K562 (cell line): ENCODE measurements around the gene GIPC3. TPM values are rescaled to one million over a fixed set of nuclear protein-coding genes. Genes with fewer than 3 reads are reported as not detected.
A peak's percentile ranks its signal among the peaks of the same experiment; 100 is the strongest.

ENCODE experiments used
- ATAC-seq: fragments of 200-7000 bp; cut with Tn5 transposase; 3 replicates; pipeline ENCODE4 v1.9.1; 2020; ENCODE audit warnings: moderate library complexity
- BruUV-seq: library from RNA; stranded (reverse); fragments of 400-500 nt; replicated peaks from 2 replicates; lab custom pipeline; 2021; lab: Mats Ljungman, UMichigan
- CTCF ChIA-PET: fragments of 300-600 bp; formaldehyde crosslinking; extraction: SDS; loops from one replicate; lab custom pipeline; 2021; ENCODE audit warnings: low intra/inter-chr PET ratio; lab: Yijun Ruan, JAX
- POLR2A ChIA-PET: fragments of 300-600, 350-650 bp; sonication (Branson Sonifier 250); formaldehyde crosslinking; extraction: SDS; loops from one replicate; lab custom pipeline; 2021; ENCODE audit warnings: antibody characterized with exemption, inconsistent platforms; lab: Yijun Ruan, JAX
- DNase-seq, 4 experiments: peaks; one replicate each; pipeline versions ENCODE4 v3.0.0 to v3.0.0-alpha.2; 2011 to 2018; ENCODE audit warnings: low spot score in 3 of 4, mixed read lengths in 3 of 4; ENCODE audit errors: extremely low read depth in 1 of 4
- FAIRE-seq: peaks from 2 replicates; lab custom pipeline; 2011; peaks lifted over from hg19 to GRCh38; lab: Jason Lieb, UNC
- H2AFZ ChIP-seq: 2 replicates; pipeline ENCODE4 v1.6.0; 2011; ENCODE audit warnings: low read depth, low read length, control low read depth, inconsistent platforms
- H3K27ac ChIP-seq: fragments of 200-600 bp; 3 replicates; pipeline ENCODE4 v1.8.0; 2011; ENCODE audit warnings: low read depth, mild to moderate bottlenecking, control low read depth, inconsistent platforms, low read length, moderate library complexity, mixed read lengths; ENCODE audit errors: extremely low read depth
- H3K27me3 ChIP-seq, 2 experiments: fragments of 300-600 bp in 1 of 2; 2 replicates in 1 of 2; 3 replicates in 1 of 2; pipeline versions ENCODE4 v1.6.0 to v1.8.0; 2011; ENCODE audit warnings: inconsistent platforms in 2 of 2, low read length in 2 of 2, mild to moderate bottlenecking in 1 of 2, mixed read lengths in 1 of 2, moderate library complexity in 1 of 2; ENCODE audit not compliant: control insufficient read depth in 2 of 2, insufficient read depth in 2 of 2
- H3K36me3 ChIP-seq: fragments of 300-600 bp; 3 replicates; pipeline ENCODE4 v1.8.0; 2011; ENCODE audit warnings: mild to moderate bottlenecking, low read length, inconsistent platforms; ENCODE audit not compliant: control insufficient read depth, insufficient read depth
- H3K4me1 ChIP-seq, 2 experiments: fragments of 200-600 bp in 1 of 2; replicated peaks in 1 of 2; 2 replicates in 1 of 2; 3 replicates in 1 of 2; pipeline versions ENCODE4 v1.5.1 to v1.8.0; 2011; ENCODE audit warnings: inconsistent platforms in 2 of 2, low read length in 2 of 2, mild to moderate bottlenecking in 1 of 2, mixed read lengths in 1 of 2, moderate library complexity in 1 of 2; ENCODE audit not compliant: control insufficient read depth in 2 of 2, insufficient read depth in 2 of 2
- H3K4me2 ChIP-seq: 2 replicates; pipeline ENCODE4 v1.6.1; 2011; ENCODE audit warnings: low read length, control low read depth, inconsistent platforms, mixed read lengths; ENCODE audit not compliant: insufficient read depth
- H3K4me3 ChIP-seq: fragments of 200-600 bp; sonication (generic), shearing (Covaris generic); 2 replicates; pipeline ENCODE4 v1.5.1; 2016; ENCODE audit warnings: control low read depth, inconsistent platforms
- H3K79me2 ChIP-seq: fragments of 200-600 bp; 3 replicates; pipeline ENCODE4 v1.8.0; 2011; ENCODE audit warnings: low read length, inconsistent platforms; ENCODE audit not compliant: control insufficient read depth, insufficient read depth
- H3K9ac ChIP-seq, 2 experiments: 2 replicates each; pipeline versions ENCODE4 v1.6.0 to v1.6.1; 2011; ENCODE audit warnings: low read depth in 2 of 2, low read length in 2 of 2, control low read depth in 1 of 2, inconsistent platforms in 1 of 2, mild to moderate bottlenecking in 1 of 2, mixed read lengths in 1 of 2; ENCODE audit not compliant: insufficient read depth in 1 of 2
- H3K9me1 ChIP-seq: one replicate; pipeline ENCODE4 v1.6.0; 2011; ENCODE audit warnings: inconsistent platforms, mild to moderate bottlenecking, low read length, moderate library complexity; ENCODE audit not compliant: control insufficient read depth, insufficient read depth
- H3K9me3 ChIP-seq: replicated peaks from 2 replicates; pipeline ENCODE4 v1.5.1; 2011; ENCODE audit warnings: low read depth, low read length, inconsistent platforms; ENCODE audit not compliant: control insufficient read depth, insufficient read depth
- H4K20me1 ChIP-seq: replicated peaks from 2 replicates; pipeline ENCODE4 v1.6.1; 2011; ENCODE audit warnings: low read length, inconsistent platforms, mixed read lengths; ENCODE audit not compliant: control insufficient read depth, insufficient read depth
- ADNP ChIP-seq: fragments of 200-800 bp; sonication (Bioruptor generic); IDR thresholded peaks from 2 replicates; pipeline ENCODE4 v1.6.1; 2016; ENCODE audit warnings: missing genetic modification characterization, missing compliant biosample characterization
- BCOR ChIP-seq: fragments of 450-650 bp; IDR thresholded peaks from 2 replicates; pipeline ENCODE4 v1.6.1; 2016
- HDAC1 ChIP-seq, 2 experiments: fragments of 450-650 bp; IDR thresholded peaks; 2 replicates each; pipeline ENCODE4 v1.6.1; 2016 to 2017; ENCODE audit warnings: inconsistent platforms in 1 of 2, mild to moderate bottlenecking in 1 of 2, moderate library complexity in 1 of 2
- HDAC2 ChIP-seq: fragments of 450-650 bp; IDR thresholded peaks from 2 replicates; pipeline ENCODE4 v1.6.1; 2016; ENCODE audit warnings: mild to moderate bottlenecking
- HES1 ChIP-seq: fragments of 450-650 bp; IDR thresholded peaks from 2 replicates; pipeline ENCODE4 v1.6.1; 2016; ENCODE audit warnings: low read depth, mild to moderate bottlenecking, moderate library complexity
- KDM1A ChIP-seq, 2 experiments: fragments of 450-650 bp; IDR thresholded peaks; 2 replicates each; pipeline ENCODE4 v1.6.1; 2016; ENCODE audit warnings: mild to moderate bottlenecking in 2 of 2
- POLR2A ChIP-seq: fragments of 450-650 bp; conservative IDR thresholded peaks from 2 replicates; pipeline ENCODE4 v1.6.1; 2016
- RBM25 ChIP-seq: fragments of 200-400 bp; formaldehyde crosslinking; IDR thresholded peaks from 2 replicates; pipeline ENCODE4 v1.6.1; 2018; ENCODE audit warnings: low read length, low read depth, moderate library complexity; ENCODE audit not compliant: severe bottlenecking
- RBM39 ChIP-seq: fragments of 200-400 bp; formaldehyde crosslinking; optimal IDR thresholded peaks from 2 replicates; pipeline ENCODE3; 2018; ENCODE audit warnings: low read depth, low read length
- SMARCA5 ChIP-seq: fragments of 450-650 bp; IDR thresholded peaks from 2 replicates; pipeline ENCODE4 v1.6.1; 2016
- TBL1XR1 ChIP-seq, 2 experiments: IDR thresholded peaks; 2 replicates each; pipeline ENCODE4 v1.6.1; 2012; ENCODE audit warnings: improper control_type of control experiment in 2 of 2, low read length in 2 of 2, mild to moderate bottlenecking in 1 of 2
- ZNF121 ChIP-seq: sonication (generic); formaldehyde crosslinking; conservative IDR thresholded peaks from 2 replicates; pipeline ENCODE4 v1.8.0; 2022; ENCODE audit warnings: missing genetic modification reagents
- ZNF146 ChIP-seq: IDR thresholded peaks from one replicate; pipeline ENCODE4 v1.6.1; 2018; ENCODE audit warnings: missing compliant biosample characterization; ENCODE audit not compliant: unreplicated experiment
- ZNF699 ChIP-seq: fragments of 250-450 bp; sonication (Bioruptor Pico); IDR thresholded peaks from 2 replicates; pipeline ENCODE4 v1.8.0; 2021; ENCODE audit warnings: mild to moderate bottlenecking, moderate library complexity; ENCODE audit not compliant: insufficient replicate concordance
- WGBS: fragments of 100-300 bp; shearing (Covaris generic); methylation state at CpG from one replicate; pipeline ENCODE4 v1.1.6; 2016; ENCODE audit warnings: low coverage, mixed read lengths; ENCODE audit not compliant: insufficient coverage; ENCODE audit errors: missing lambda C conversion rate; 5-methylcytosine and 5-hydroxymethylcytosine counted together
- in situ Hi-C: fragments of 300-500 bp; cut with MboI; formaldehyde crosslinking; loops from 4 replicates; pipeline ENCODE4 v1.15.0; 2018; ENCODE audit warnings: inconsistent platforms, mixed read lengths
- intact Hi-C: fragments of 100-400 bp; cut with micrococcal nuclease; formaldehyde crosslinking; loops from 2 replicates; pipeline ENCODE4 v1.14.2; 2022
- polyA plus RNA-seq, 8 experiments: library from polyadenylated mRNA; depleted of rRNA in 4 of 8; stranded (reverse) in 5 of 8; unstranded in 3 of 8; fragments of >200 nt; fragmentation: Nextera tagmentation in 2 of 8; fragmentation: Illumina TruSeq in 1 of 8; extraction: Ambion mirVana in 2 of 8; extraction: Trizol in 1 of 8; gene quantifications; 2 replicates each; pipeline versions ENCODE4 v1.2.1 to v1.2.3, GENCODE V29; 2011 to 2014; ENCODE audit warnings: inconsistent platforms in 1 of 8, missing spikeins in 1 of 8
- total RNA-seq, 7 experiments: library from RNA; depleted of rRNA in 6 of 7; stranded (reverse); fragments of >200 nt in 6 of 7; fragmentation: Illumina TruSeq in 2 of 7; extraction: Trizol in 2 of 7; gene quantifications; 2 replicates each; pipeline versions ENCODE4 v1.2.1 to v1.2.3, GENCODE V29; 2011 to 2021; ENCODE audit warnings: low replicate concordance in 1 of 7

GIPC3 gene
- total and polyA plus RNA-seq, 9 of the 15 experiments (the other 6 are each of a cell fraction or from before 2014, with no cell fraction given): 0.03 to 3.6 (median 1.5) TPM; not detected in 1

- CTCF ChIA-PET: no interaction called here
- Histone ChIP-seq H3K9ac (no peak overlapping the region), H3K79me2 (no peaks in the 10 kb centered on the region), H2AFZ (no peak overlapping the region), H3K9me1 (no peaks in the 10 kb centered on the region), H3K36me3 (peaks cover 35% of the 10 kb centered on the region; the same call in 2 of the 3 replicates), H3K4me1 (peaks cover 7 to 58% of the 10 kb centered on the region in 2 experiments; a peak in 3 of 5 replicates), H3K27ac (no peak overlapping the region), H3K4me3 (no peak overlapping the region), H3K9me3 (no peaks in the 10 kb centered on the region), H4K20me1 (0 out of 2 replicates have a peak, but pooled peaks cover 5% of the 10 kb centered on the region), H3K4me2 (no peak overlapping the region), H3K27me3 (no peaks in the 10 kb centered on the region)
- no TSS peak for BruUV-seq
- WGBS: 58% methylated on average over 1 of the region's 1 CpG
- intact Hi-C loops: loop anchor here (10.0 kb wide), 1 partner anchor 65 kb away; the partner anchor contains the start of gene TBXA2R
- 0 out of 4 replicates have a peak, but pooled peaks of 1 of the 2 experiments have one; percentile 63 for TF ChIP-seq HDAC1 (IDR thresholded peaks at IDR 0.05)
- peak; percentile 67 to 76; a peak in 3 of 4 replicates for TF ChIP-seq KDM1A (IDR thresholded peaks at IDR 0.05)
- no peak for TF ChIP-seq HES1
- peak; percentile 100 for TF ChIP-seq ZNF146 (CRISPR knock-in tag)
- peak; percentile 80 for TF ChIP-seq ZNF121 (CRISPR knock-in tag)
- TF ChIP-seq TBL1XR1 (IDR thresholded peaks at IDR 0.05; ENCODE audit: low read length in 2 of 2): no peak
- peak; percentile 26; the same call in 1 of the 2 replicates for TF ChIP-seq POLR2A
- no peak for TF ChIP-seq ZNF699 (CRISPR knock-in tag)
- peak; percentile 89 for TF ChIP-seq RBM25
- TF ChIP-seq RBM39: no peak
- TF ChIP-seq SMARCA5: peak; percentile 64
- peak; percentile 78 for TF ChIP-seq ADNP (tag)
- TF ChIP-seq HDAC2: peak; percentile 72; the same call in 1 of the 2 replicates
- peak; percentile 87 for TF ChIP-seq BCOR
- in situ Hi-C loops: no loop called here
- no peak for ATAC-seq
- POLR2A ChIA-PET: interaction anchor here (1.3 to 1.4 kb wide), 2 partner anchors 10 to 18 kb away, joined by 3 to 6 read pairs; partner anchors contain the start of gene MFSD12
- FAIRE-seq: no peak
- no peak for DNase-seq
Measured at GRCh38 chr19:3539756-3540118, 45.5 kb upstream of the GIPC3 start.
